Activated CD4-positive, alpha-beta memory T cell treated with anti-CD3 and anti-CD28 coated beads, Interleukin-2, amount 10 ng/mL, durations not matched to agents 7 days and 5 days (primary cell): ENCODE data around the gene MYOC. TPM values are rescaled to one million over a fixed set of nuclear protein-coding genes. Genes with fewer than 3 reads are reported as not detected.
"Not testable (repeated sequence)": the region's sequence is repeated elsewhere in the genome, so short reads cannot be mapped to it uniquely, and the experiment has no call there.

ENCODE experiments used
- CTCF ChIA-PET: fragments of 350-600 bp; sonication (Branson Sonifier 250); formaldehyde crosslinking; loops from one replicate; lab custom pipeline; 2021; ENCODE audit warnings: antibody characterized with exemption, inconsistent platforms; lab: Charles Lee
- POLR2A ChIA-PET: fragments of 350-600 bp; sonication (Branson Sonifier 250); formaldehyde crosslinking; loops from one replicate; lab custom pipeline; 2021; ENCODE audit warnings: antibody characterized with exemption; lab: Charles Lee
- DNase-seq: peaks from one replicate; pipeline ENCODE4 v3.0.0-alpha.2; 2020
- H3K27ac Mint-ChIP-seq: one replicate; pipeline ENCODE4 v1.8.0; 2021; ENCODE audit warnings: mild to moderate bottlenecking, mixed read lengths
- H3K27me3 Mint-ChIP-seq: one replicate; pipeline ENCODE4 v1.8.0; 2021; ENCODE audit warnings: mixed read lengths
- H3K36me3 Mint-ChIP-seq: one replicate; pipeline ENCODE4 v1.8.0; 2021; ENCODE audit warnings: low read depth, mixed read lengths
- H3K4me1 Mint-ChIP-seq: one replicate; pipeline ENCODE4 v1.8.0; 2021; ENCODE audit warnings: mixed read lengths
- H3K4me3 Mint-ChIP-seq: one replicate; pipeline ENCODE4 v1.8.0; 2021; ENCODE audit warnings: mild to moderate bottlenecking, mixed read lengths
- H3K9me3 Mint-ChIP-seq: one replicate; pipeline ENCODE4 v1.8.0; 2021; ENCODE audit warnings: mixed read lengths
- total RNA-seq, 2 experiments: library from RNA; stranded (reverse); gene quantifications; one replicate each; pipeline ENCODE4 v1.2.3, GENCODE V29; 2021

The MYOC gene
- total RNA-seq, 2 experiments from 2014 or later, result not detected

DNA sequence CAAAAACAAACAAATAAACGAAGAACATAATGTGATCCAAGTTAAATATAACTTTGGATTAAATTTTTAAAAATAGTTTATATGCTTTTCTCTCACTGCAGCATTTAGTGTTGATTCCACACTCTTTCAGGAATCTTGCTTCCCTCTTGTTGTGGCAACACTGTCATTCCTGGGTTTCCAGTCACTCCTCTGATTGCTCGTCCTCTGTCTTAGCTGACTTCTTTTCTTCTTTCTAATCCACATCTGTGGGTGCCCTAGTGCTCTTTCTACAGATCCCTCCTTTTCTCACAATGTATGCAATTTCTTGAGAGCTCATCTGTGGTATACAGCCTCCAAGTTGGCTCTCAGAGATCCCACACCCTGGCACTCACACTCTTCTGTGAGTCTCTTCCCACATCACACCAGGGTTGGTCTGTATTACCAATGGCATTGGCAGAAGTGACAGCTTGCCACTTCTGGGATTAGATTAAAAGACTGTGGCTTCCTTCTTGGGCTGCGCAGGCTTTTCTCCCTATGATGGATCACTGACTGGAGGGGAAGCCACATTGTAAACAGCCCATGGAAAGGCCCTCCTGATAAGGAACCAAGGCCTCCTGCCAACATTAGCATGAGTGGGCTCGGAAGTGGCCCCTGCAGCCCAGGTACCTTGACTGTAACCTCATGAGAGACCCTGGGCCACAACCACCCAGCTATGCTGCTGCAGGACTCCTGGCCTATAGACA lies 11.5 kb upstream of the MYOC start:
- no peaks in the 10 kb centered on the region for H3K4me1 Mint-ChIP-seq
- no peaks in the 10 kb centered on the region for H3K9me3 Mint-ChIP-seq
- peaks cover 8% of the 10 kb centered on the region for H3K27me3 Mint-ChIP-seq
- no peak overlapping the region for H3K4me3 Mint-ChIP-seq
- H3K36me3 Mint-ChIP-seq, result no peaks in the 10 kb centered on the region
- ChIA-PET CTCF (interaction anchor here (1.7 kb wide), 1 partner anchor 9 kb away, joined by 6 read pairs; no protein-coding TSS in a partner anchor), POLR2A (no interaction called here)
- no peak overlapping the region for H3K27ac Mint-ChIP-seq
- DNase-seq, result no peak

DNA sequence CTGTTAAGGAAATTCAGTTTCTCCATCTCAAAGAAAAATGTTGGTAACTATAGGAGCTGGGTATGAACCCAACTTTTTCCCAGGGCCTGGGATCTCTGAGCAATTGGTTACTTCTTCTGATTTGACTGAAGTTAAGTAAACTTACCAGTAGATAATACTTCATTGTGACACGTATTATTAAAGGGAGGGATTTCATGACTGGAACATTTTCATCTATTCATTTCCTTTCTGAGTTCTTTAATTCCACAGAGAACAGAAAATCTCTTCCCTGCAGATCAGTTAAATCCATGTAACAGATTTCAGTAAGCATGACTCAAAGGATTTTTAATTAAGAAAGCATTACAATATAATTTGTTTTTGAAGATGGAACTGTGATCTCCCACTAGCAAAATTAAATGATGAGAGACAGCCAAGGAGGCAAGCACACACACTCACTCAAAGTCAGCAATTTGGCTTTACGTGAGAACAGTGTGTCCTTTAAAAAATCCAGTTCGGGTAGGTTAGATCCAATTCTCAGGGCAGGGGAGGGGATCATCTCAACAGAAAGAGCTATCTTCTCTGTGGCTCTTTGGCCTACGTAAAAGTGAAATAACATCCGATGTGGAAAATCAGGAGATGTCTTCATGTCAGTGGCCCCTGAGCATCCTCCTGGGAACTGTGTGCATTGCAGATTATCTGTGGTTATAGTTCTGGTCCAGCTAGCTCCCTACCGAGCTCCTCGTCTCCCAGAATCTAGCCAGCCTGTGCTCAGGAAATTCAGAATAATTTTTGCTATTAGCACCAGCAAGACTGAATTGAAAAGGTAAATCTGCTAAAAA lies 10.8 kb upstream of the MYOC start:
- peaks cover 8% of the 10 kb centered on the region for H3K27me3 Mint-ChIP-seq
- CTCF ChIA-PET, result interaction anchor here (1.0 kb wide), 1 partner anchor 19 kb away, joined by 4 read pairs; no protein-coding TSS in a partner anchor
- H3K9me3 Mint-ChIP-seq, result no peaks in the 10 kb centered on the region
- POLR2A ChIA-PET, result no interaction called here
- no peaks in the 10 kb centered on the region for H3K4me1 Mint-ChIP-seq
- H3K27ac Mint-ChIP-seq, result no peak overlapping the region
- DNase-seq, result no peak
- H3K4me3 Mint-ChIP-seq, result no peak overlapping the region
- H3K36me3 Mint-ChIP-seq, result no peaks in the 10 kb centered on the region

DNA sequence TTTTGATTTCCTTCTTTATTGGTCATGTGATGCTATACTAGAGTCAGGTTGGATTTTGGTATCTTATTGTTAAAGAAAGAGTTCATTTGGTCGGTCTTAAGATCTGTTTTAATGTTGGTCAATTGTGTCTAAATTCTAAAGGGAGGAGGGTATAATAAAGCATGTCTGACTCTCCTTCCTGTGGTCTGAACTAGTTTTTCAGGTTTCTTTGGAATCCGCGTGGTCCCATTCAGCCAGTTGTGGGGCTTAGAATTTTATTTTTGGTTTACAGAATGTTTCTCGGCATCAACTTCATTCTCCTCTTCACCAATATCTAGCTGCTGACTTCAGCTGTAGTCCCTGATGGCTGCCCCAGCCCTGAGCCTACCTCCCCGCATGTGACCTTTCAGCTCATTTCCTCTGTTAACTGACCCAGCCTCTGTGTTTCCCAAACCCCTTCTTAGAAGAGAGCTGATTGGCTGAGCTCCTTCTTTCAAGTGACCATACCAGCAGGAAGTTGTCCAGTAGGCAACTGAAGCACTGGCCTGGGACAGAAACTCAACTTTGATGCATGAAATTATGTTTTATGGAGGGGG lies 8.7 kb upstream of the MYOC start:
- ChIA-PET CTCF (no interaction called here), POLR2A (interaction anchor here (1.0 kb wide), 1 partner anchor 56 kb away, joined by 3 read pairs; no protein-coding TSS in a partner anchor)
- Mint-ChIP-seq H3K4me3 (no peak overlapping the region), H3K4me1 (no peaks in the 10 kb centered on the region), H3K9me3 (no peaks in the 10 kb centered on the region), H3K36me3 (no peaks in the 10 kb centered on the region), H3K27me3 (peaks cover 8% of the 10 kb centered on the region), H3K27ac (no peak overlapping the region)
- DNase-seq, result no peak

DNA sequence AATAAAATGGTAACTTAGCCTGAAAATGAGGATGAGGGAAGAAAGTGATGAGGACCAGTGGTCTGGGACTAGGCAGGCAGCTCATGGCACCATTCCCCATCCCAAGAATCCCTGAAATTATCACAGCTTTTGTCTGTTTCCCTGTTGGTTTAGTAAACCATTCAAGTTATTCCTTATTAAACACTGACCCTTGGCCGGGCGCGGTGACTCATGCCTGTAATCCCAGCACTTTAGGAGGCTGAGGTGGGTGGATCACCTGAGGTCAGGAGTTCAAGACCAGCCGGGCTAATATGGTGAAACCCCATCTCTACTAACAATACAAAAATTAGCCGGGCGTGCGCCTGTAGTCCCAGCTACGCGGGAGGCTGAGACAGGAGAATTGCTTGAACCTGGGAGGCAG lies 3.7 kb upstream of the MYOC start:
- H3K4me3 Mint-ChIP-seq, H3K27ac Mint-ChIP-seq, H3K36me3 Mint-ChIP-seq, DNase-seq, POLR2A ChIA-PET, H3K9me3 Mint-ChIP-seq: not testable (repeated sequence)
- Mint-ChIP-seq H3K4me1 (peaks cover 10% of the 10 kb centered on the region), H3K27me3 (peaks cover 15% of the 10 kb centered on the region)
- CTCF ChIA-PET, result interaction anchor here (1.0 to 3.2 kb wide), 5 partner anchors 11 to 347 kb away, joined by 3 to 26 read pairs (median 6); no protein-coding TSS in a partner anchor

DNA sequence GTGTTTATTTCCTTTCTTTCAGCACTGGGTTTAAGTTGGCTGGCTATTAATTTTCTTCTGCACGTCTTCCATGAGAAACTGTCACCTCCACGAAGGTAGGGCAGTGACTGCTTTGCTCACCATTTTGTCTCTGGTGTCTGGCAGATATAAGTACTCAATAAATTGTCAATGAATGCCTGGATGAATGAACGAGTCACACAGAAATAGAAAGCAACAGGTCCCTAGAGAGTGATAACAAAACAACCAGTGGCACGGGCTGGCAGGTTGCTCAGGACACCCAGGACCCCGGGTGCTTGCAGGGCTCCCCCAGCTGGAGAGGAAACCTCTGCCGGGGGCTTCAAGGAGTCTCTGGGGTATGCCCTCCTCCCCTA lies 3.2 kb upstream of the MYOC start:
- peaks cover 10% of the 10 kb centered on the region for H3K4me1 Mint-ChIP-seq
- no peak for DNase-seq
- peaks cover 19% of the 10 kb centered on the region for H3K27me3 Mint-ChIP-seq
- no peak overlapping the region for H3K4me3 Mint-ChIP-seq
- H3K36me3 Mint-ChIP-seq, result no peaks in the 10 kb centered on the region
- no peak overlapping the region for H3K27ac Mint-ChIP-seq
- POLR2A ChIA-PET, result interaction anchor here (1.3 kb wide), 1 partner anchor 186 kb away, joined by 3 read pairs; no protein-coding TSS in a partner anchor
- no peaks in the 10 kb centered on the region for H3K9me3 Mint-ChIP-seq
- CTCF ChIA-PET, result interaction anchor here (1.0 to 3.2 kb wide), 8 partner anchors 10 to 347 kb away, joined by 3 to 26 read pairs (median 6); partner anchors contain the start of gene PRRC2C

DNA sequence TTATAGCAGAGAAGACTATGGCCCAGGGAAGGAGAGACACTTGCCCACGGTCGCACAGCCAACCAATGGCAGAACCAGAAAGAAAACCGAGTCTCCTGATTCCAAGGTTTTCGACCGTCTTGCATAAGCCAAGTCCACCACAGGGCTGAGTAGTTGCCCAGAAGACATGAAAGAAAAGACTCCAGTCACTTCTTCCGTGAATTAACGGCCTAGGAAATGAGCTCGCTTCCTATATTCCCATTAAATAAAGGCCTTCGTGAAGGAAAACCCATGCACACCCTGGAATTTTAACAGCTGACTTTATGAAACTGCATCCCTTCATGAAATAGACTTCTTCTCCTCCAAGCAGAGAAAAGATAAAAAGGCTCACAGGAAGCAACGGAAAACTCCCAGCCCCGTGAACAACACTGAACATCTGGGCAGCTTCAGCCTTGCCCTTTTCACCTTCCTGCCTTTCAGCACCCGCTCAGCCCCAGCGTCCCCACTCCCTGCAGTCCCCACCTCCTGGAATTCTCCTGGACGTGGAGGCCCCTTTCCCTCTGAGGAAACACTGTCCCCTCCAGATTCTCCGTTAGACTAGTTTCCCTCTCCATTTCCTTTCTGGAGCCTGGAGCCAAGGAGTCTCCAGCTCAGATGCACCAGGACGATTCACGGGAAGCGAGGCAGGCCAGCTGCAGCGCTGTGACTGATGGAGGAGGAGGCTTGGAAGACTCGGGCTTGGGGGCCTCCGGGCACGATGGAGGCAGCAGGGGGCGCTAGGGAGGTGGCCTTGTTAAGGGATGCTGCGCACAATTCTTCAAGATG lies 2.7 kb upstream of the MYOC start:
- ChIA-PET POLR2A (interaction anchor here (1.3 kb wide), 2 partner anchors 86 to 187 kb away, joined by 3 to 5 read pairs; partner anchors contain the start of gene VAMP4), CTCF (interaction anchor here (0.8 to 3.2 kb wide), 11 partner anchors 10 to 348 kb away, joined by 3 to 26 read pairs (median 5); partner anchors contain the start of gene PRRC2C)
- Mint-ChIP-seq H3K9me3 (no peaks in the 10 kb centered on the region), H3K4me3 (peak overlapping the region; percentile 37), H3K27ac (no peak overlapping the region), H3K36me3 (no peaks in the 10 kb centered on the region), H3K4me1 (peaks cover 10% of the 10 kb centered on the region), H3K27me3 (peaks cover 22% of the 10 kb centered on the region)
- DNase-seq, result peak; percentile 83

DNA sequence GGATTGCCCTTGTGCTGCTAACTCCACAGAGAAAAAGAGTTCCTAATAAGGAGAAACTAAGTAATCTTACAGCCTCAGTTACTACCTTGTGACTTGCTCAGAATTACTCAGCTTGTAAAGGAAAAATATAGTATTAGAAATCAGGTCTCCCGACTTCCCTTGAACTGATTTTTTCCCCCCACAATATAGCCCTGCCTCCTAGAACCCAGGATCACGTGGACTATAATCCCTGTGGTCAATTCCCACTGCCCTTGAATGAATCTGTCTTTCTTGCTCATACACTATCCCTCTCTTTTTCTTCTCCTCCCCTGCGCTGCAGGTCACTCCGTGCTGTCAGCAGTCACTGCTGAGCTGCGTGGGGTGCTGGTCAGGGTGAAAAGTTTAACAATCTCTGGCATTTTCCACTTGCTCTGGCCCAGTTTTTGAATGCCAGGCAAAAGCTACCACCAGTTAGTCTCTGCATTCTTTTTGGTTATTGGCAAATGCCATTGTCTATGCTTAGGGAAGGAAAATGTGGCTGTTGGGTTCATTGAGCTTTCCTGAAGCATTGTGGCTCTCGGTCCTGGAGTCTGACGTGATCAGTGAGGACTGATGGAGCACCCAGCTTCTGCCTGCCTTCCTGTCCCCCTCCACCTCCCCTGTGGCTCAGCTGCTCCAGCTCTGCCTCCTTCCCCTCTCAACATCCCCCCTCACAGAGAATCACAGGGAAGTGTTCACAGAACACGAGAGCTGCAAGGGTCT lies 1.9 kb upstream of the MYOC start:
- DNase-seq, result no peak
- Mint-ChIP-seq H3K36me3 (no peaks in the 10 kb centered on the region), H3K9me3 (no peaks in the 10 kb centered on the region), H3K4me3 (no peak overlapping the region), H3K27ac (no peak overlapping the region), H3K4me1 (peaks cover 10% of the 10 kb centered on the region), H3K27me3 (peaks cover 24% of the 10 kb centered on the region)
- POLR2A ChIA-PET, result interaction anchor here (1.3 kb wide), 2 partner anchors 87 to 188 kb away, joined by 3 to 5 read pairs; partner anchors contain the start of gene VAMP4
- CTCF ChIA-PET, result interaction anchor here (0.8 to 3.2 kb wide), 9 partner anchors 9 to 349 kb away, joined by 3 to 26 read pairs (median 6); partner anchors contain the start of gene PRRC2C

DNA sequence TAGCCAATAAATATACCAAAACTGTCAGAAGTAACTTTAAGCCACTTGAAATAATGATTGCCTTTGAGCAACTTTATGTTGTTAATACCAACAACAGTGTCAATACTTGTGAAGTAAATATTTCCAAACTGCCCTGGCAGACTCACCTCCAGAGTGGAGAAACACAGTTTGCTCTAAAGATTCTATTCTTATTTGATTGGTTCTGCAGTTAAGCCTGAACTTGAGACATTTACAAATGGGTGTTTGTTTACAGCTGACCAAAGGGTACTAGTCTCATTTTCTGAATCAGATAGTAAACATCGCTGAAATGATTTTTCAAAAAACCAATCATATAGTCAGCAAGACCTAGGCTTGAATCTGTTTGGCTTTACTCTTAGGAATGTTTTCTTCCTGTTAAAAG lies 1.3 kb upstream of the MYOC start:
- Mint-ChIP-seq H3K27me3 (peaks cover 24% of the 10 kb centered on the region), H3K9me3 (no peaks in the 10 kb centered on the region), H3K4me3 (no peak overlapping the region), H3K27ac (no peak overlapping the region), H3K4me1 (peaks cover 10% of the 10 kb centered on the region), H3K36me3 (no peaks in the 10 kb centered on the region)
- POLR2A ChIA-PET, result no interaction called here
- no peak for DNase-seq
- CTCF ChIA-PET, result interaction anchor here (3.2 kb wide), 1 partner anchor 8 kb away, joined by 26 read pairs; no protein-coding TSS in a partner anchor

DNA sequence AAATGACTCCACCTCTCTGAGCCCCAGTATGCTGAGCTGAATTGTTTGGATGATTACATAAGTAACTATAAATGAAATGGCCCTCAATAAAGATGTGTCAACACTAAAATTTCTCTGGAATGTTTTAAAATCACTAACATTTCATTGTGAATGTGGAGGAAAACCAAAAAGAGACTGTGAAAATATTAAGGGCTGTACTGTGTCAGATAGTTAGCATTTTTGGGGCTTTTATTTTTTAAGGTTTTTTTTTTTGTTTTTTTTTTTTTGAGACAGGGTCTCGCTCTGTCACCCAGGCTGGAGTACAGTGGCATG lies 6.3 kb downstream of the MYOC start:
- no peaks in the 10 kb centered on the region for H3K9me3 Mint-ChIP-seq
- CTCF ChIA-PET, result interaction anchor here (0.6 to 3.4 kb wide), 5 partner anchors 9 to 734 kb away, joined by 3 to 48 read pairs (median 4); no protein-coding TSS in a partner anchor
- peaks cover 11% of the 10 kb centered on the region for H3K27me3 Mint-ChIP-seq
- no peaks in the 10 kb centered on the region for H3K36me3 Mint-ChIP-seq
- POLR2A ChIA-PET, result interaction anchor here (1.2 kb wide), 1 partner anchor 97 kb away, joined by 3 read pairs; no protein-coding TSS in a partner anchor
- no peak for DNase-seq
- peaks cover 5% of the 10 kb centered on the region for H3K4me1 Mint-ChIP-seq
- H3K27ac Mint-ChIP-seq, result no peak overlapping the region
- no peak overlapping the region for H3K4me3 Mint-ChIP-seq

DNA sequence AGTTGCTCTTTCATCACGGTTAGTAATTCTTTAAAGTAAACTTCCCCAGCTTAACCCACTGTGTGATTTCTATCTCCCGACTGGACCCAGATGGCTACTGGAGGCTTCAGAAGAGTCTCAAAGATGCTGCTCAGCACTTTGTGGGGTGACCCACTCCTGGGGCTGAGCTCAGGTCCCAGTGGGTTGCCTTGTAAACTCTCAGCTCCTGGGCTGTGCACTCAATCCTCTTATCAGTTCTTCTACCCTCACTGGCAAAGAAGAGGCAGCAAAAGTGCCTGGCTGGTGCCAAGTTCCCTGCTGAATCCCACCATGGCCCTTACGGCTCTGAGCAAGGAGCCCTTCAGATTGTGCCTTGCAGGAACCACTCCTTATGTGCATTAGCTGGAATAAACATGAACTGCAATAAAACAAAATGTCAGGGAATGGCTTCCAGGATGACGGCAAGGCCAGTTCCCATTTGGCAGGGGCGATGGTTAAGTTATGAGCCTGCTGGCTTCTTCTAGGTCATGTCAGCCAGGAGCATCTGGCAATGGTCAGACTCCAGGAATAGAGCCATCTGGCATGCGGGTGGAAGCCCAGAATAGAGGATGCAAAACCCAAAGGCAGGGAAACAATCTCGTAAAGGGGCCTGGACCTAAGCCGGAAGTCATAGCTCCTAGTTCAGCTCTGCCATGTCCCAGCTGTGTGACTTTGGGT lies 6.8 kb downstream of the MYOC start:
- POLR2A ChIA-PET, result interaction anchor here (1.2 kb wide), 1 partner anchor 98 kb away, joined by 3 read pairs; no protein-coding TSS in a partner anchor
- CTCF ChIA-PET, result interaction anchor here (0.5 to 3.4 kb wide), 20 partner anchors 10 to 734 kb away, joined by 3 to 48 read pairs (median 4); partner anchors contain the start of gene METTL13

More for the DNA sequence above, 6.8 kb downstream of the MYOC start:
- no peak for DNase-seq
- no peaks in the 10 kb centered on the region for H3K9me3 Mint-ChIP-seq
- peaks cover 7% of the 10 kb centered on the region for H3K27me3 Mint-ChIP-seq
- peaks cover 5% of the 10 kb centered on the region for H3K4me1 Mint-ChIP-seq
- H3K4me3 Mint-ChIP-seq, result no peak overlapping the region
- H3K27ac Mint-ChIP-seq, result no peak overlapping the region
- no peaks in the 10 kb centered on the region for H3K36me3 Mint-ChIP-seq
